Measurements from ENCODE around the gene DHX58.

Gene DHX58

GRCh38 chr17:42079541-42079940, 33.0 kb downstream of the DHX58 start:
- no peak for DNase-seq

- no peak for DNase-seq
Measured at GRCh38 chr17:42078396-42079043, 34.0 kb downstream of the DHX58 start.

- no peak for DNase-seq
Measured at GRCh38 chr17:42077755-42078154, 34.8 kb downstream of the DHX58 start.

GRCh38 chr17:42076797-42077559, 35.5 kb downstream of the DHX58 start:
- DNase-seq = no peak

GRCh38 chr17:42075789-42076188, 36.7 kb downstream of the DHX58 start:
- DNase-seq = no peak

GRCh38 chr17:42072323-42073187, 40.0 kb downstream of the DHX58 start:
- DNase-seq = no peak

GRCh38 chr17:42071810-42072209, 40.7 kb downstream of the DHX58 start:
- DNase-seq = no peak

- no peak for DNase-seq
Measured at GRCh38 chr17:42068979-42069378, 43.5 kb downstream of the DHX58 start.

- peak; percentile 43 to 65 (median 58) for DNase-seq
Measured at GRCh38 chr17:42067371-42068091, 45.0 kb downstream of the DHX58 start.

GRCh38 chr17:42065201-42065600, 47.3 kb downstream of the DHX58 start:
- no peak for DNase-seq

- DNase-seq = no peak
Measured at GRCh38 chr17:42062681-42063080, 49.8 kb downstream of the DHX58 start.

- DNase-seq = no peak
Measured at GRCh38 chr17:42061646-42062487, 50.6 kb downstream of the DHX58 start.

GRCh38 chr17:42060231-42060630, 52.3 kb downstream of the DHX58 start:
- DNase-seq = no peak

GRCh38 chr17:42059815-42060214, 52.7 kb downstream of the DHX58 start:
- no peak for DNase-seq

GRCh38 chr17:42058063-42058462, 54.5 kb downstream of the DHX58 start:
- DNase-seq = no peak

GRCh38 chr17:42056635-42057034, 55.9 kb downstream of the DHX58 start:
- DNase-seq = no peak

- no peak for DNase-seq
Measured at GRCh38 chr17:42055496-42055895, 57.0 kb downstream of the DHX58 start.

- no peak for DNase-seq
Measured at GRCh38 chr17:42055027-42055426, 57.5 kb downstream of the DHX58 start.

GRCh38 chr17:42053731-42054500, 58.6 kb downstream of the DHX58 start:
- DNase-seq = no peak

- no peak for DNase-seq
Measured at GRCh38 chr17:42052346-42052877, 60.1 kb downstream of the DHX58 start.

- DNase-seq = no peak
Measured at GRCh38 chr17:42051645-42052044, 60.9 kb downstream of the DHX58 start.

Measured in activated naive CD4-positive, alpha-beta T cell (primary cell).